K562 (cell line): ENCODE data around the gene CYP11A1. TPM values are rescaled to one million over a fixed set of nuclear protein-coding genes. Genes with fewer than 3 reads are reported as not detected.

Experiments
- ATAC-seq: fragments of 200-7000 bp; cut with Tn5 transposase; 3 replicates; pipeline ENCODE4 v1.9.1; 2020; ENCODE audit warnings: moderate library complexity
- BruUV-seq: library from RNA; stranded (reverse); fragments of 400-500 nt; replicated peaks from 2 replicates; lab custom pipeline; 2021; lab: Mats Ljungman, UMichigan
- CTCF ChIA-PET: fragments of 300-600 bp; formaldehyde crosslinking; extraction: SDS; loops from one replicate; lab custom pipeline; 2021; ENCODE audit warnings: low intra/inter-chr PET ratio; lab: Yijun Ruan, JAX
- POLR2A ChIA-PET: fragments of 300-600, 350-650 bp; sonication (Branson Sonifier 250); formaldehyde crosslinking; extraction: SDS; loops from one replicate; lab custom pipeline; 2021; ENCODE audit warnings: antibody characterized with exemption, inconsistent platforms; lab: Yijun Ruan, JAX
- DNase-seq, 4 experiments: peaks; one replicate each; pipeline versions ENCODE4 v3.0.0 to v3.0.0-alpha.2; 2011 to 2018; ENCODE audit warnings: low spot score in 3 of 4, mixed read lengths in 3 of 4; ENCODE audit errors: extremely low read depth in 1 of 4
- FAIRE-seq: peaks from 2 replicates; lab custom pipeline; 2011; peaks lifted over from hg19 to GRCh38; lab: Jason Lieb, UNC
- H2AFZ ChIP-seq: 2 replicates; pipeline ENCODE4 v1.6.0; 2011; ENCODE audit warnings: low read depth, low read length, control low read depth, inconsistent platforms
- H3K27ac ChIP-seq: fragments of 200-600 bp; 3 replicates; pipeline ENCODE4 v1.8.0; 2011; ENCODE audit warnings: low read depth, mild to moderate bottlenecking, control low read depth, inconsistent platforms, low read length, moderate library complexity, mixed read lengths; ENCODE audit errors: extremely low read depth
- H3K27me3 ChIP-seq, 2 experiments: fragments of 300-600 bp in 1 of 2; 2 replicates in 1 of 2; 3 replicates in 1 of 2; pipeline versions ENCODE4 v1.6.0 to v1.8.0; 2011; ENCODE audit warnings: inconsistent platforms in 2 of 2, low read length in 2 of 2, mild to moderate bottlenecking in 1 of 2, mixed read lengths in 1 of 2, moderate library complexity in 1 of 2; ENCODE audit not compliant: control insufficient read depth in 2 of 2, insufficient read depth in 2 of 2
- H3K36me3 ChIP-seq: fragments of 300-600 bp; 3 replicates; pipeline ENCODE4 v1.8.0; 2011; ENCODE audit warnings: mild to moderate bottlenecking, low read length, inconsistent platforms; ENCODE audit not compliant: control insufficient read depth, insufficient read depth
- H3K4me1 ChIP-seq, 2 experiments: fragments of 200-600 bp in 1 of 2; replicated peaks in 1 of 2; 2 replicates in 1 of 2; 3 replicates in 1 of 2; pipeline versions ENCODE4 v1.5.1 to v1.8.0; 2011; ENCODE audit warnings: inconsistent platforms in 2 of 2, low read length in 2 of 2, mild to moderate bottlenecking in 1 of 2, mixed read lengths in 1 of 2, moderate library complexity in 1 of 2; ENCODE audit not compliant: control insufficient read depth in 2 of 2, insufficient read depth in 2 of 2
- H3K4me2 ChIP-seq: 2 replicates; pipeline ENCODE4 v1.6.1; 2011; ENCODE audit warnings: low read length, control low read depth, inconsistent platforms, mixed read lengths; ENCODE audit not compliant: insufficient read depth
- H3K4me3 ChIP-seq: fragments of 200-600 bp; sonication (generic), shearing (Covaris generic); 2 replicates; pipeline ENCODE4 v1.5.1; 2016; ENCODE audit warnings: control low read depth, inconsistent platforms
- H3K79me2 ChIP-seq: fragments of 200-600 bp; 3 replicates; pipeline ENCODE4 v1.8.0; 2011; ENCODE audit warnings: low read length, inconsistent platforms; ENCODE audit not compliant: control insufficient read depth, insufficient read depth
- H3K9ac ChIP-seq, 2 experiments: 2 replicates each; pipeline versions ENCODE4 v1.6.0 to v1.6.1; 2011; ENCODE audit warnings: low read depth in 2 of 2, low read length in 2 of 2, control low read depth in 1 of 2, inconsistent platforms in 1 of 2, mild to moderate bottlenecking in 1 of 2, mixed read lengths in 1 of 2; ENCODE audit not compliant: insufficient read depth in 1 of 2
- H3K9me1 ChIP-seq: one replicate; pipeline ENCODE4 v1.6.0; 2011; ENCODE audit warnings: inconsistent platforms, mild to moderate bottlenecking, low read length, moderate library complexity; ENCODE audit not compliant: control insufficient read depth, insufficient read depth
- H3K9me3 ChIP-seq: replicated peaks from 2 replicates; pipeline ENCODE4 v1.5.1; 2011; ENCODE audit warnings: low read depth, low read length, inconsistent platforms; ENCODE audit not compliant: control insufficient read depth, insufficient read depth
- H4K20me1 ChIP-seq: replicated peaks from 2 replicates; pipeline ENCODE4 v1.6.1; 2011; ENCODE audit warnings: low read length, inconsistent platforms, mixed read lengths; ENCODE audit not compliant: control insufficient read depth, insufficient read depth
- EWSR1 ChIP-seq: fragments of 450-650 bp; IDR thresholded peaks from 2 replicates; pipeline ENCODE4 v1.6.1; 2018; ENCODE audit warnings: borderline replicate concordance, mild to moderate bottlenecking, low read depth, moderate library complexity; ENCODE audit not compliant: partially characterized antibody
- GTF2E2 ChIP-seq: fragments of 200-800 bp; sonication (Bioruptor generic); IDR thresholded peaks from 2 replicates; pipeline ENCODE4 v1.6.1; 2016; ENCODE audit warnings: missing genetic modification characterization, missing compliant biosample characterization
- POLR3G ChIP-seq: IDR thresholded peaks from 2 replicates; pipeline ENCODE4 v1.6.1; 2011; ENCODE audit not compliant: insufficient read length, insufficient replicate concordance; ENCODE audit errors: extremely low read depth
- STAT5B ChIP-seq: fragments of 250-450 bp; sonication (Bioruptor Pico); IDR thresholded peaks from 2 replicates; pipeline ENCODE4 v1.8.0; 2021; ENCODE audit warnings: mild to moderate bottlenecking, inconsistent platforms
- TBL1XR1 ChIP-seq, 2 experiments: IDR thresholded peaks; 2 replicates each; pipeline ENCODE4 v1.6.1; 2012; ENCODE audit warnings: improper control_type of control experiment in 2 of 2, low read length in 2 of 2, mild to moderate bottlenecking in 1 of 2
- ZEB2 ChIP-seq: fragments of 450-650 bp; IDR thresholded peaks from 2 replicates; pipeline ENCODE4 v1.6.1; 2016
- ZNF324 ChIP-seq: fragments of 250-450 bp; sonication (Bioruptor Pico); IDR thresholded peaks from 2 replicates; pipeline ENCODE4 v1.4.0; 2020; ENCODE audit warnings: mild to moderate bottlenecking
- ZNF354B ChIP-seq: fragments of 250-450 bp; sonication (Bioruptor Pico); IDR thresholded peaks from 2 replicates; pipeline ENCODE4 v1.4.0; 2020
- WGBS: fragments of 100-300 bp; shearing (Covaris generic); methylation state at CpG from one replicate; pipeline ENCODE4 v1.1.6; 2016; ENCODE audit warnings: low coverage, mixed read lengths; ENCODE audit not compliant: insufficient coverage; ENCODE audit errors: missing lambda C conversion rate; 5-methylcytosine and 5-hydroxymethylcytosine counted together
- in situ Hi-C: fragments of 300-500 bp; cut with MboI; formaldehyde crosslinking; loops from 4 replicates; pipeline ENCODE4 v1.15.0; 2018; ENCODE audit warnings: inconsistent platforms, mixed read lengths
- intact Hi-C: fragments of 100-400 bp; cut with micrococcal nuclease; formaldehyde crosslinking; loops from 2 replicates; pipeline ENCODE4 v1.14.2; 2022
- polyA plus RNA-seq, 8 experiments: library from polyadenylated mRNA; depleted of rRNA in 4 of 8; stranded (reverse) in 5 of 8; unstranded in 3 of 8; fragments of >200 nt; fragmentation: Nextera tagmentation in 2 of 8; fragmentation: Illumina TruSeq in 1 of 8; extraction: Ambion mirVana in 2 of 8; extraction: Trizol in 1 of 8; gene quantifications; 2 replicates each; pipeline versions ENCODE4 v1.2.1 to v1.2.3, GENCODE V29; 2011 to 2014; ENCODE audit warnings: inconsistent platforms in 1 of 8, missing spikeins in 1 of 8
- total RNA-seq, 7 experiments: library from RNA; depleted of rRNA in 6 of 7; stranded (reverse); fragments of >200 nt in 6 of 7; fragmentation: Illumina TruSeq in 2 of 7; extraction: Trizol in 2 of 7; gene quantifications; 2 replicates each; pipeline versions ENCODE4 v1.2.1 to v1.2.3, GENCODE V29; 2011 to 2021; ENCODE audit warnings: low replicate concordance in 1 of 7
- TF ChIP-seq, protein P1 (sequence below), 3 experiments: fragments of 200-800 bp in 1 of 3; sonication (Bioruptor generic) in 1 of 3; sonication (generic) in 1 of 3; formaldehyde crosslinking in 1 of 3; IDR thresholded peaks; 2 replicates each; pipeline versions ENCODE4 v1.6.1 to v1.8.0; 2016 to 2022; ENCODE audit warnings: mild to moderate bottlenecking in 2 of 3, missing compliant biosample characterization in 2 of 3, missing genetic modification characterization in 2 of 3, missing genetic modification reagents in 1 of 3
- TF ChIP-seq, protein P2 (sequence below), 2 experiments: fragments of 450-650 bp in 1 of 2; sonication (generic) in 1 of 2; formaldehyde crosslinking; conservative IDR thresholded peaks; 2 replicates each; pipeline versions ENCODE4 v1.4.0 to v1.8.1; 2020 to 2022; ENCODE audit warnings: mild to moderate bottlenecking in 1 of 2, missing genetic modification reagents in 1 of 2
- TF ChIP-seq, protein P3 (sequence below): fragments of 450-650 bp; formaldehyde crosslinking; IDR thresholded peaks from 2 replicates; pipeline ENCODE4 v1.4.0; 2020; ENCODE audit warnings: mild to moderate bottlenecking, moderate library complexity

CYP11A1 gene
- total and polyA plus RNA-seq, 9 of the 15 experiments (the other 6 are each of a cell fraction or from before 2014, with no cell fraction given) = 0.06 to 0.24 (median 0.10) TPM; not detected in 4

DNA sequence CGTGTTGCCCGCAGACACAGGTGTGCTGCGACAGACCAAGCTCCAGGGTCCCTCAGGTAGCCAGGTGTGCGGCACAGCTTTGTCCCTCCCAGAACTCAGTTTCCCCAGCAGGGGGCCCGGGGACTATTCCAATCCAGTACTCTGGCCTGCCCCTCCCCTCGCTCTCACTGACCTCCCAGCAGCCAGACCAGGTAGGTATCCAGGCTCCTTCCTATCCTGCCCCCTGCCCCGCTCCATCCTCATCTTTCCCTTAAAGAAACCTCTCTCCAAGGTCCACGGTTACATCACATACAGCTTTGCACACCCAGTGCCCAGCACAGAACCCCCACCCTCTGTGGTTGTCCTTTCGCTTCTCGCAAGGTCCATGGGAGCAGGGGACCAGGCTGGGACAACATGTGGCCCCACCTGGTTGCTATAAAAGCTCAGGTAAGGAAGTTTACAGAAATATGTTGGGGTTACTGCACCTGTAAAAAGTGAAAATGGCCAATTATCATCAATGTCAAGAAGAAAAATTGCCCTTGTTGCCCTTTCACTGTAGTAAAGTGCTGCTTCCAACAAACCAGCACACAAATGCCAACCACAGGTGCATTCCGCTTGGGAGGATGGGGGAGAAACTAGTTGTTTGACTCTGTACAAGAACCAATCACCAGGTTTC is 7.3 kb upstream of the CYP11A1 start (continued):
- TF ChIP-seq, protein P1, sequence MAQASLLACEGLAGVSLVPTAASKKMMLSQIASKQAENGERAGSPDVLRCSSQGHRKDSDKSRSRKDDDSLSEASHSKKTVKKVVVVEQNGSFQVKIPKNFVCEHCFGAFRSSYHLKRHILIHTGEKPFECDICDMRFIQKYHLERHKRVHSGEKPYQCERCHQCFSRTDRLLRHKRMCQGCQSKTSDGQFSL (CRISPR knock-in tag; IDR thresholded peaks at IDR 0.05) = no peak
- TF ChIP-seq, protein P1 (tag; IDR thresholded peaks at IDR 0.05) = 0 out of 4 replicates have a peak, but pooled peaks of 1 of the 2 experiments have one; percentile 32
- 0 out of 2 replicates have a peak, but pooled peaks have one; percentile 76 for TF ChIP-seq ZEB2

DNA sequence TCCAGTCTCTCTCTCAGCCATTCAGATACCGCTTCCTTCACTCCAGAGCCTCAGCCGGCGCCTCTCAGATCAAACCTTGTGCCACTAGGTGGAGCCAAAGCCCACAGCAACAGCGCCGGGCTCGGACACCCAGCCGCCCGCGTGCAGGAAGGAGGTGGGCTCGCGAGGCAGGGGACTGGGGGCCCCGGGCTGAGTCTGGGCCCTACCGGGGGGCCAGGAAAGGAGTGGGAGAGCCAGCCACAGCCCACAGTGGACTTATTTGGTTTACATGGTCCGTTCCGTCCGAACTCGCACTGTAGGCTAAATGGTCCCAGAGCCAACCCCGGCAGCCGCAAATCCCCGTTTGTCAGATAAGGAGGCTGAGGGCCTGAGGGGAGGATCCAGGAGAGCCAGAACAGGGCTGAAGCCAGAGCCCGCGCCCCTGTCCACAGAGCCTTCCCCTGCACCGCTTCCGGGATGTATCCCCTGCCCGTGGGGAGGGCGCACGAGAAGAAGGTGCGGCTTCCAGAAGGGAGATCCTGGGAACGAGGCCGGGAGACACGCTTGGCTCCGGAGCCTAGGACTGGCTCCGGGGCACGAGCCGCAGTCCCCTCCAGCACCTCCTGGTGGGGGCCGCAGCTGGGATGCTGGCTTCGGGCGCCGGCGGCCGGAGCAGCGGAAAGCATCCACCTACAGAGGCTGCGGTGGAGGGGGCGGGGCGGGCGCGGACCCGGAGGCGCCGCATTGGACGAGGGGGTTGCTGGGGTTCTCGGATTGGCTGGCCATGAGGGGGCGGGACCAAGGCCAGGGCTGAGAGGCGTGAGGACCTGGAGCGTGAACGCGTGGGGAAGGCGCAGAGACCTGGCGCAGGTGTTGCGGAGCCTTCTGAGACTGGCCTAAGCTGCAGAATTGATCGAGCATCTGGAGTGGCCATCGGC is 6.5 kb upstream of the CYP11A1 start:
- Histone ChIP-seq H4K20me1 (0 out of 2 replicates have a peak, but pooled peaks cover 3% of the 10 kb centered on the region), H3K9ac (peak overlapping the region; percentile 31 to 86; a peak in 3 of 4 replicates), H3K4me3 (peak overlapping the region; percentile 41), H3K9me3 (no peaks in the 10 kb centered on the region), H3K9me1 (no peaks in the 10 kb centered on the region), H3K27ac (peak overlapping the region; percentile 12; the same call in 1 of the 3 replicates), H3K36me3 (no peaks in the 10 kb centered on the region), H3K4me1 (peaks cover 16 to 20% of the 10 kb centered on the region in 2 experiments), H2AFZ (peak overlapping the region; percentile 97), H3K79me2 (no peaks in the 10 kb centered on the region), H3K4me2 (peak overlapping the region; percentile 82), H3K27me3 (peaks cover 9 to 10% of the 10 kb centered on the region in 2 experiments; a peak in 3 of 5 replicates)
- FAIRE-seq = peak; percentile 89
- intact Hi-C loops = loop anchor here (2.0 to 10.0 kb wide), 4 partner anchors 117 to 581 kb away; partner anchors contain the start of genes CLK3 and RPP25
- DNase-seq = peak; percentile 95 to 100 (median 100)
- no TSS peak for BruUV-seq
- ATAC-seq = peak; percentile 99
- WGBS = under 1% methylated on average over 42 of the region's 62 CpGs
- in situ Hi-C loops = no loop called here
- ChIA-PET POLR2A (interaction anchor here (1.0 to 1.2 kb wide), 2 partner anchors 11 to 258 kb away, joined by 3 to 4 read pairs; no protein-coding TSS in a partner anchor), CTCF (interaction anchor here (0.5 to 3.4 kb wide), 13 partner anchors 8 to 427 kb away, joined by 3 to 32 read pairs (median 5); no protein-coding TSS in a partner anchor)
- TF ChIP-seq GTF2E2 (tag) (no peak), EWSR1 (no peak), STAT5B (no peak), ZNF324 (no peak), ZNF354B (CRISPR knock-in tag) (no peak), TBL1XR1 (IDR thresholded peaks at IDR 0.05; ENCODE audit: low read length in 2 of 2) (no peak), POLR3G (no peak)
- TF ChIP-seq, protein P2, sequence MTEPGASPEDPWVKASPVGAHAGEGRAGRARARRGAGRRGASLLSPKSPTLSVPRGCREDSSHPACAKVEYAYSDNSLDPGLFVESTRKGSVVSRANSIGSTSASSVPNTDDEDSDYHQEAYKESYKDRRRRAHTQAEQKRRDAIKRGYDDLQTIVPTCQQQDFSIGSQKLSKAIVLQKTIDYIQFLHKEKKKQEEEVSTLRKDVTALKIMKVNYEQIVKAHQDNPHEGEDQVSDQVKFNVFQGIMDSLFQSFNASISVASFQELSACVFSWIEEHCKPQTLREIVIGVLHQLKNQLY (CRISPR knock-in tag; conservative IDR thresholded peaks at IDR 0.05) = no peak
- TF ChIP-seq, protein P3, sequence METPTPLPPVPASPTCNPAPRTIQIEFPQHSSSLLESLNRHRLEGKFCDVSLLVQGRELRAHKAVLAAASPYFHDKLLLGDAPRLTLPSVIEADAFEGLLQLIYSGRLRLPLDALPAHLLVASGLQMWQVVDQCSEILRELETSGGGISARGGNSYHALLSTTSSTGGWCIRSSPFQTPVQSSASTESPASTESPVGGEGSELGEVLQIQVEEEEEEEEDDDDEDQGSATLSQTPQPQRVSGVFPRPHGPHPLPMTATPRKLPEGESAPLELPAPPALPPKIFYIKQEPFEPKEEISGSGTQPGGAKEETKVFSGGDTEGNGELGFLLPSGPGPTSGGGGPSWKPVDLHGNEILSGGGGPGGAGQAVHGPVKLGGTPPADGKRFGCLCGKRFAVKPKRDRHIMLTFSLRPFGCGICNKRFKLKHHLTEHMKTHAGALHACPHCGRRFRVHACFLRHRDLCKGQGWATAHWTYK (CRISPR knock-in tag) = no peak
